ENCODE results near the gene IMPACT. TPM values are rescaled to one million over a fixed set of nuclear protein-coding genes. Genes with fewer than 3 reads are reported as not detected.

IMPACT gene
- total and polyA plus RNA-seq, 2 experiments from 2014 or later: 15.3 to 27.6 TPM

- H3K4me1 ChIP-seq (ENCODE audit: low read depth): no peaks in the 10 kb centered on the region
- no peak for DNase-seq (ENCODE audit: low read depth in 1 of 2, low spot score in 1 of 2)
- no peak overlapping the region for H3K4me3 ChIP-seq
- no peaks in the 10 kb centered on the region for H3K9me3 ChIP-seq (ENCODE audit: low read depth)
- no peak for TF ChIP-seq CTCF (IDR thresholded peaks at IDR 0.05; ENCODE audit: low read depth, low read length)
- no peaks in the 10 kb centered on the region for H3K27me3 ChIP-seq
- no peaks in the 10 kb centered on the region for H3K36me3 ChIP-seq
- no peak overlapping the region for H3K27ac ChIP-seq
These were observed 18.0 kb upstream of the IMPACT start for GRCh38 chr18:24408496-24408895.

- Histone ChIP-seq H3K4me1 (ENCODE audit: low read depth) (no peaks in the 10 kb centered on the region), H3K27ac (no peak overlapping the region), H3K27me3 (no peaks in the 10 kb centered on the region), H3K9me3 (ENCODE audit: low read depth) (no peaks in the 10 kb centered on the region), H3K4me3 (no peak overlapping the region), H3K36me3 (no peaks in the 10 kb centered on the region)
- TF ChIP-seq CTCF (IDR thresholded peaks at IDR 0.05; ENCODE audit: low read depth, low read length): peak; percentile 21
- DNase-seq (ENCODE audit: low read depth in 1 of 2, low spot score in 1 of 2): peak in 1 of 2 donors; percentile 23
These were observed 13.3 kb upstream of the IMPACT start for GRCh38 chr18:24413148-24413547.

GRCh38 chr18:24414349-24415003, 12.0 kb upstream of the IMPACT start:
- DNase-seq (ENCODE audit: low read depth in 1 of 2, low spot score in 1 of 2): peak in 1 of 2 donors; percentile 28
- Histone ChIP-seq H3K36me3 (no peaks in the 10 kb centered on the region), H3K4me1 (ENCODE audit: low read depth) (no peaks in the 10 kb centered on the region), H3K4me3 (no peak overlapping the region), H3K9me3 (ENCODE audit: low read depth) (no peaks in the 10 kb centered on the region), H3K27me3 (no peaks in the 10 kb centered on the region), H3K27ac (no peak overlapping the region)
- no peak for TF ChIP-seq CTCF (IDR thresholded peaks at IDR 0.05; ENCODE audit: low read depth, low read length)

GRCh38 chr18:24417480-24417879, 9.0 kb upstream of the IMPACT start:
- H3K36me3 ChIP-seq: no peaks in the 10 kb centered on the region
- no peaks in the 10 kb centered on the region for H3K9me3 ChIP-seq (ENCODE audit: low read depth)
- H3K4me3 ChIP-seq: no peak overlapping the region
- no peak for DNase-seq (ENCODE audit: low read depth in 1 of 2, low spot score in 1 of 2)
- H3K4me1 ChIP-seq (ENCODE audit: low read depth): no peaks in the 10 kb centered on the region
- no peak for TF ChIP-seq CTCF (IDR thresholded peaks at IDR 0.05; ENCODE audit: low read depth, low read length)
- H3K27ac ChIP-seq: no peak overlapping the region
- peaks cover 7% of the 10 kb centered on the region for H3K27me3 ChIP-seq

GRCh38 chr18:24420551-24420950, 5.9 kb upstream of the IMPACT start:
- Histone ChIP-seq H3K9me3 (ENCODE audit: low read depth) (no peaks in the 10 kb centered on the region), H3K4me3 (no peak overlapping the region), H3K36me3 (no peaks in the 10 kb centered on the region), H3K27me3 (peaks cover 31% of the 10 kb centered on the region), H3K4me1 (ENCODE audit: low read depth) (no peaks in the 10 kb centered on the region), H3K27ac (no peak overlapping the region)
- no peak for DNase-seq (ENCODE audit: low read depth in 1 of 2, low spot score in 1 of 2)
- TF ChIP-seq CTCF (IDR thresholded peaks at IDR 0.05; ENCODE audit: low read depth, low read length): no peak
